Nephron progenitor cell (in vitro differentiated cells): ENCODE data around the gene RIPPLY3.
A peak's percentile ranks its signal among the peaks of the same experiment; 100 is the strongest.

Experiments used
- DNase-seq: peaks from one replicate; pipeline ENCODE4 v3.0.0; 2021
- H3K27ac Mint-ChIP-seq: 2 replicates; pipeline ENCODE4 v1.8.0; 2021; ENCODE audit warnings: mild to moderate bottlenecking, moderate library complexity, mixed read lengths
- H3K27me3 Mint-ChIP-seq: 2 replicates; pipeline ENCODE4 v1.8.0; 2021; ENCODE audit warnings: mild to moderate bottlenecking, low read depth, mixed read lengths; ENCODE audit not compliant: poor library complexity
- H3K36me3 Mint-ChIP-seq: 2 replicates; pipeline ENCODE4 v1.8.0; 2021; ENCODE audit warnings: low read depth, mixed read lengths
- H3K4me1 Mint-ChIP-seq: 2 replicates; pipeline ENCODE4 v1.8.0; 2021; ENCODE audit warnings: mixed read lengths
- H3K4me3 Mint-ChIP-seq: 2 replicates; pipeline ENCODE4 v1.8.0; 2021; ENCODE audit warnings: mild to moderate bottlenecking, moderate library complexity, mixed read lengths
- H3K9me3 Mint-ChIP-seq: 2 replicates; pipeline ENCODE4 v1.8.0; 2021; ENCODE audit warnings: mild to moderate bottlenecking, moderate library complexity, mixed read lengths
- CTCF ChIP-seq: fragments of 200-600 bp; sonication (generic); IDR thresholded peaks from 2 replicates; pipeline ENCODE4 v1.5.0; 2021; ENCODE audit warnings: antibody characterized with exemption

Gene RIPPLY3

GRCh38 chr21:37006486-37007291, at the start of gene RIPPLY3:
TSS of gene RIPPLY3 (plus strand) at chr21:37006702. CDS start at chr21:37006773, 71 bp downstream.
- peaks cover 82% of the 10 kb centered on the region for H3K27me3 Mint-ChIP-seq
- H3K27ac Mint-ChIP-seq: no peak within 1 kb of the TSS
- TF ChIP-seq CTCF: no peak
- peak; percentile 66 for DNase-seq
- peaks cover 15% of the 10 kb centered on the region for H3K4me1 Mint-ChIP-seq
- H3K9me3 Mint-ChIP-seq: peaks cover 12% of the 10 kb centered on the region
- H3K36me3 Mint-ChIP-seq: no peaks in the 10 kb centered on the region
- H3K4me3 Mint-ChIP-seq: peak within 1 kb of the TSS; percentile 76

GRCh38 chr21:36959020-36959835, 47.3 kb upstream of the RIPPLY3 start:
- Mint-ChIP-seq H3K36me3 (peaks cover 27% of the 10 kb centered on the region), H3K4me1 (peaks cover 6% of the 10 kb centered on the region), H3K27me3 (no peaks in the 10 kb centered on the region), H3K27ac (no peak overlapping the region), H3K9me3 (no peaks in the 10 kb centered on the region), H3K4me3 (no peak overlapping the region)
- peak; percentile 17 for DNase-seq
- no peak for TF ChIP-seq CTCF

GRCh38 chr21:36960676-36961284, 45.7 kb upstream of the RIPPLY3 start:
- no peak overlapping the region for H3K4me3 Mint-ChIP-seq
- no peak for TF ChIP-seq CTCF
- peaks cover 21% of the 10 kb centered on the region for H3K36me3 Mint-ChIP-seq

GRCh38 chr21:36962098-36962780, 44.3 kb upstream of the RIPPLY3 start:
- DNase-seq: no peak
- Mint-ChIP-seq H3K9me3 (no peaks in the 10 kb centered on the region), H3K4me3 (no peak overlapping the region), H3K27me3 (no peaks in the 10 kb centered on the region), H3K4me1 (peaks cover 22% of the 10 kb centered on the region), H3K36me3 (peaks cover 12% of the 10 kb centered on the region), H3K27ac (no peak overlapping the region)
- no peak for TF ChIP-seq CTCF

More at GRCh38 chr21:36960676-36961284, 45.7 kb upstream of the RIPPLY3 start:
- H3K9me3 Mint-ChIP-seq: no peaks in the 10 kb centered on the region
- peaks cover 18% of the 10 kb centered on the region for H3K4me1 Mint-ChIP-seq
- H3K27ac Mint-ChIP-seq: peak overlapping the region; percentile 13
- no peak for DNase-seq
- H3K27me3 Mint-ChIP-seq: no peaks in the 10 kb centered on the region

GRCh38 chr21:36964398-36964797, 42.1 kb upstream of the RIPPLY3 start:
- DNase-seq: no peak
- no peak overlapping the region for H3K4me3 Mint-ChIP-seq
- no peak for TF ChIP-seq CTCF
- H3K36me3 Mint-ChIP-seq: peaks cover 16% of the 10 kb centered on the region
- H3K9me3 Mint-ChIP-seq: no peaks in the 10 kb centered on the region
- peaks cover 22% of the 10 kb centered on the region for H3K4me1 Mint-ChIP-seq
- no peak overlapping the region for H3K27ac Mint-ChIP-seq
- no peaks in the 10 kb centered on the region for H3K27me3 Mint-ChIP-seq
